B cell (primary cell): ENCODE data around the gene IL25. TPM values are rescaled to one million over a fixed set of nuclear protein-coding genes. Genes with fewer than 3 reads are reported as not detected.
"Not testable (repeated sequence)": the region's sequence is repeated elsewhere in the genome, so short reads cannot be mapped to it uniquely, and the experiment has no call there.

ENCODE experiments used
- ATAC-seq: fragments of 200-7000 bp; cut with Tn5 transposase; one replicate; pipeline ENCODE4 v1.10.0; 2021; ENCODE audit warnings: low read depth, mild to moderate bottlenecking, moderate number of reproducible peaks, moderate library complexity
- CTCF ChIA-PET: fragments of 350-600 bp; sonication (Branson Sonifier 250); formaldehyde crosslinking; loops from one replicate; lab custom pipeline; 2021; ENCODE audit warnings: antibody characterized with exemption, inconsistent platforms; lab: Charles Lee
- POLR2A ChIA-PET: fragments of 350-600 bp; sonication (Branson Sonifier 250); formaldehyde crosslinking; loops from one replicate; lab custom pipeline; 2021; ENCODE audit warnings: antibody characterized with exemption; lab: Charles Lee
- DNase-seq: peaks from one replicate; pipeline ENCODE4 v3.0.0; 2013
- H2AFZ ChIP-seq: 2 replicates; pipeline ENCODE4 v1.6.1; 2012; ENCODE audit warnings: mild to moderate bottlenecking, low read depth, low read length; ENCODE audit not compliant: insufficient read depth, poor library complexity, severe bottlenecking
- H3K27ac ChIP-seq, 2 donors: 1 replicate in 1 of 2; 2 replicates in 1 of 2; pipeline ENCODE4 v1.5.1; 2012 to 2013; ENCODE audit warnings: low read length in 2 of 2, mild to moderate bottlenecking in 2 of 2, moderate library complexity in 1 of 2
- H3K27me3 ChIP-seq, 4 experiments: fragments of 200-600 bp in 1 of 4; sonication (generic) in 1 of 4; replicated peaks in 1 of 4; 1 replicate in 2 of 4; 2 replicates in 2 of 4; pipeline versions ENCODE4 v1.6.1 to v1.7.0; 2013 to 2016; ENCODE audit warnings: low read length in 3 of 4, mild to moderate bottlenecking in 2 of 4, mixed read lengths in 1 of 4, moderate library complexity in 1 of 4; ENCODE audit not compliant: insufficient read depth in 4 of 4, control insufficient read depth in 3 of 4; ENCODE audit errors: control extremely low read depth in 1 of 4
- H3K36me3 ChIP-seq, 2 experiments: replicated peaks in 1 of 2; 1 replicate in 1 of 2; 2 replicates in 1 of 2; pipeline versions ENCODE4 v1.6.1 to v1.7.1; 2013; ENCODE audit warnings: low read length in 1 of 2; ENCODE audit not compliant: insufficient read depth in 2 of 2, control insufficient read depth in 1 of 2; ENCODE audit errors: control extremely low read depth in 1 of 2, extremely low read depth in 1 of 2
- H3K4me1 ChIP-seq, 2 donors: fragments of 200-600 bp in 1 of 2; sonication (generic) in 1 of 2; 1 replicate in 1 of 2; 2 replicates in 1 of 2; pipeline versions ENCODE4 v1.5.1 to v1.6.1; 2013 to 2017; ENCODE audit warnings: low read length in 2 of 2; ENCODE audit not compliant: control insufficient read depth in 2 of 2, insufficient read depth in 2 of 2
- H3K4me2 ChIP-seq: replicated peaks from 2 replicates; pipeline ENCODE3; 2012; ENCODE audit warnings: mild to moderate bottlenecking, low read depth, low read length; ENCODE audit not compliant: poor library complexity, severe bottlenecking
- H3K4me3 ChIP-seq, 5 experiments: fragments of 200-600 bp in 1 of 5; sonication (generic) in 1 of 5; 1 replicate in 3 of 5; 2 replicates in 2 of 5; pipeline versions ENCODE4 v1.5.1 to v1.7.0; 2011 to 2016; ENCODE audit warnings: low read length in 4 of 5, mild to moderate bottlenecking in 4 of 5, low read depth in 2 of 5, control low read depth in 1 of 5, moderate library complexity in 1 of 5; ENCODE audit not compliant: insufficient read depth in 1 of 5; ENCODE audit errors: control extremely low read depth in 1 of 5, extremely low read depth in 1 of 5
- H3K79me2 ChIP-seq: fragments of 200-600 bp; sonication (generic); one replicate; pipeline ENCODE4 v1.6.0; 2016; ENCODE audit warnings: low read length; ENCODE audit not compliant: control insufficient read depth, insufficient read depth
- H3K9ac ChIP-seq: fragments of 200-600 bp; sonication (generic); 2 replicates; pipeline ENCODE4 v1.6.1; 2017; ENCODE audit warnings: mild to moderate bottlenecking, low read length, moderate library complexity
- H3K9me3 ChIP-seq, 3 donors: one replicate each; pipeline versions ENCODE4 v1.6.1 to v1.7.1; 2013; ENCODE audit warnings: low read length in 2 of 3; ENCODE audit not compliant: control insufficient read depth in 2 of 3, insufficient read depth in 1 of 3; ENCODE audit errors: control extremely low read depth in 1 of 3
- H4K20me1 ChIP-seq: 2 replicates; pipeline ENCODE4 v1.6.0; 2012; ENCODE audit warnings: mild to moderate bottlenecking, low read length; ENCODE audit not compliant: insufficient read depth, control insufficient read depth, poor library complexity, severe bottlenecking
- H3K27ac Mint-ChIP-seq: one replicate; pipeline ENCODE4 v1.8.0; 2021; ENCODE audit warnings: mixed read lengths
- H3K27me3 Mint-ChIP-seq: one replicate; pipeline ENCODE4 v1.8.0; 2021; ENCODE audit warnings: mixed read lengths
- H3K4me1 Mint-ChIP-seq: one replicate; pipeline ENCODE4 v1.8.0; 2021; ENCODE audit warnings: mixed read lengths
- H3K4me3 Mint-ChIP-seq: one replicate; pipeline ENCODE4 v1.8.0; 2021; ENCODE audit warnings: mixed read lengths
- H3K9me3 Mint-ChIP-seq: one replicate; pipeline ENCODE4 v1.8.0; 2022; ENCODE audit warnings: mixed read lengths; ENCODE audit not compliant: insufficient read depth
- CTCF ChIP-seq: fragments of 200-600 bp; IDR thresholded peaks from one replicate; pipeline ENCODE4 v1.8.0; 2022; ENCODE audit warnings: antibody characterized with exemption, mild to moderate bottlenecking
- EZH2 ChIP-seq: IDR thresholded peaks from 2 replicates; pipeline ENCODE4 v1.6.1; 2012; ENCODE audit warnings: borderline replicate concordance, low read depth, mild to moderate bottlenecking, moderate library complexity, low read length; ENCODE audit not compliant: insufficient read depth, poor library complexity, severe bottlenecking
- WGBS: methylation state at CpG from one replicate; pipeline ENCODE4 v1.1.5; 2013; ENCODE audit warnings: missing lambda C conversion rate; ENCODE audit not compliant: insufficient coverage; 5-methylcytosine and 5-hydroxymethylcytosine counted together
- intact Hi-C: fragments of 100-400 bp; cut with micrococcal nuclease; formaldehyde crosslinking; loops from one replicate; pipeline ENCODE4 v1.10.0; 2022
- polyA plus RNA-seq: library from polyadenylated mRNA; depleted of rRNA; stranded (reverse); fragments of >200 nt; gene quantifications from 2 replicates; pipeline ENCODE4 v1.2.3, GENCODE V29; 2012
- small RNA-seq: library from RNA; depleted of rRNA; stranded (forward); fragments of <200 nt; gene quantifications from one replicate; pipeline ENCODE3, GENCODE V24; 2012; ENCODE audit warnings: low replicate concordance, low read depth; ENCODE audit not compliant: insufficient read length
- total RNA-seq, 2 donors: library from RNA; stranded (reverse); fragments of 120-200 nt in 1 of 2; gene quantifications; 1 replicate in 1 of 2; 2 replicates in 1 of 2; pipeline versions ENCODE4 v1.2.3 to v1.2.4, GENCODE V29; 2013 to 2022

Gene IL25
- total and polyA plus RNA-seq, 2 donors (not counting 1 experiment from before 2014, with no cell fraction given), result not detected

GRCh38 chr14:23425169-23425568, 52.6 kb downstream of the IL25 start:
- ATAC-seq, result no peak

GRCh38 chr14:23425798-23426197, 53.2 kb downstream of the IL25 start:
- peaks cover 16% of the 10 kb centered on the region for H3K27me3 Mint-ChIP-seq
- intact Hi-C loops, DNase-seq, H3K9me3 ChIP-seq, H3K4me1 Mint-ChIP-seq, H3K4me3 ChIP-seq, H3K27me3 ChIP-seq, POLR2A ChIA-PET, H3K4me2 ChIP-seq, H2AFZ ChIP-seq, ATAC-seq, CTCF ChIA-PET, H3K4me1 ChIP-seq, H3K9me3 Mint-ChIP-seq, H3K9ac ChIP-seq, H3K27ac ChIP-seq, H3K79me2 ChIP-seq, H3K27ac Mint-ChIP-seq, H4K20me1 ChIP-seq, H3K36me3 ChIP-seq, H3K4me3 Mint-ChIP-seq: not testable (repeated sequence)
- 67% methylated on average over 3 of the region's 6 CpGs for WGBS

More at GRCh38 chr14:23425169-23425568, 52.6 kb downstream of the IL25 start:
- no peaks in the 10 kb centered on the region for H3K27me3 ChIP-seq
- ChIA-PET POLR2A (no interaction called here), CTCF (no interaction called here)
- H3K79me2 ChIP-seq, result no peaks in the 10 kb centered on the region
- H3K27me3 Mint-ChIP-seq, result peaks cover 14% of the 10 kb centered on the region
- no peaks in the 10 kb centered on the region for H4K20me1 ChIP-seq
- no peak overlapping the region for H3K4me3 Mint-ChIP-seq
- no peak for DNase-seq
- H3K36me3 ChIP-seq, result no peaks in the 10 kb centered on the region
- H3K4me1 Mint-ChIP-seq, result no peaks in the 10 kb centered on the region
- H3K9me3 ChIP-seq, result no peaks in the 10 kb centered on the region
- H3K27ac Mint-ChIP-seq, result no peak overlapping the region
- H3K9ac ChIP-seq, result no peak overlapping the region
- no peak overlapping the region for H2AFZ ChIP-seq
- H3K9me3 Mint-ChIP-seq, result no peaks in the 10 kb centered on the region
- no peak for TF ChIP-seq CTCF
- TF ChIP-seq EZH2, result no peak
- H3K4me3 ChIP-seq, result no peak overlapping the region
- H3K4me2 ChIP-seq, result no peak overlapping the region
- H3K4me1 ChIP-seq, result no peaks in the 10 kb centered on the region
- intact Hi-C loops, result no loop called here
- H3K27ac ChIP-seq, result no peak overlapping the region
- 93% methylated on average over 10 of the region's 10 CpGs for WGBS

Small RNAs within 50 kb of the gene (small RNA-seq; reads per million reads assigned to genes)
- gene MIR208A (not detected), gene MIR208B (not detected)

Other genes with a start within 250 kb of the IL25 start
- gene SLC7A8, start 189.1 kb upstream of the IL25 start, total RNA-seq, result 0.85 and 1.1 TPM in 2 replicates
- gene SLC7A8, start 189.1 kb upstream of the IL25 start, polyA plus RNA-seq, result 0.19 and 0.25 TPM in 2 replicates
- not detected in 2 replicates for gene RNF212B, start 134.9 kb upstream of the IL25 start, total RNA-seq
- gene RNF212B, start 134.9 kb upstream of the IL25 start, polyA plus RNA-seq, result not detected in 2 replicates
- gene HOMEZ, start 86.7 kb upstream of the IL25 start, total RNA-seq, result 15.5 TPM in 2 replicates
- 3.2 and 4.2 TPM in 2 replicates for gene HOMEZ, start 86.7 kb upstream of the IL25 start, polyA plus RNA-seq
- gene PPP1R3E, start 70.0 kb upstream of the IL25 start, total RNA-seq, result 74.8 and 76.7 TPM in 2 replicates
- gene PPP1R3E, start 70.0 kb upstream of the IL25 start, polyA plus RNA-seq, result 56.9 and 57.2 TPM in 2 replicates
- 12.9 and 17.8 TPM in 2 replicates for gene BCL2L2, start 66.0 kb upstream of the IL25 start, total RNA-seq
- 5.4 and 8.2 TPM in 2 replicates for gene BCL2L2, start 66.0 kb upstream of the IL25 start, polyA plus RNA-seq
- gene PABPN1, start 51.4 kb upstream of the IL25 start, total RNA-seq, result 280 and 293 TPM in 2 replicates
- gene PABPN1, start 51.4 kb upstream of the IL25 start, polyA plus RNA-seq, result 283 and 341 TPM in 2 replicates
- 0.89 and 0.97 TPM in 2 replicates for gene SLC22A17, start 19.9 kb upstream of the IL25 start, total RNA-seq
- 0.92 and 0.97 TPM in 2 replicates for gene SLC22A17, start 19.9 kb upstream of the IL25 start, polyA plus RNA-seq
- gene EFS, start 7.6 kb upstream of the IL25 start, total RNA-seq, result not detected in 2 replicates
- not detected in 2 replicates for gene EFS, start 7.6 kb upstream of the IL25 start, polyA plus RNA-seq
- gene CMTM5, start 4.2 kb downstream of the IL25 start, total RNA-seq, result not detected in 2 replicates
- 0.18 and 1.0 TPM in 2 replicates for gene CMTM5, start 4.2 kb downstream of the IL25 start, polyA plus RNA-seq
- not detected in 2 replicates for gene MYH6, start 35.5 kb downstream of the IL25 start, total RNA-seq
- gene MYH6, start 35.5 kb downstream of the IL25 start, polyA plus RNA-seq, result not detected in 2 replicates
- gene MYH7, start 62.9 kb downstream of the IL25 start, total RNA-seq, result not detected in 2 replicates
- not detected in 2 replicates for gene MYH7, start 62.9 kb downstream of the IL25 start, polyA plus RNA-seq
- gene NGDN, start 96.9 kb downstream of the IL25 start, total RNA-seq, result 81.8 and 84.4 TPM in 2 replicates
- gene NGDN, start 96.9 kb downstream of the IL25 start, polyA plus RNA-seq, result 66.7 and 138 TPM in 2 replicates
- 2.5 and 2.8 TPM in 2 replicates for gene ZFHX2, start 179.0 kb downstream of the IL25 start, total RNA-seq
- gene ZFHX2, start 179.0 kb downstream of the IL25 start, polyA plus RNA-seq, result 0.10 and 0.21 TPM in 2 replicates
- gene THTPA, start 183.5 kb downstream of the IL25 start, total RNA-seq, result 21.4 and 21.5 TPM in 2 replicates
- 10.7 and 17.0 TPM in 2 replicates for gene THTPA, start 183.5 kb downstream of the IL25 start, polyA plus RNA-seq
- gene AP1G2, start 195.0 kb downstream of the IL25 start, total RNA-seq, result 627 and 648 TPM in 2 replicates
- gene AP1G2, start 195.0 kb downstream of the IL25 start, polyA plus RNA-seq, result 1,185 and 1,300 TPM in 2 replicates
- gene JPH4, start 206.0 kb downstream of the IL25 start, total RNA-seq, result not detected in 2 replicates
- gene JPH4, start 206.0 kb downstream of the IL25 start, polyA plus RNA-seq, result not detected in 2 replicates